IMR-90 (cell line): ENCODE data around the gene MRPL58. TPM values are rescaled to one million over a fixed set of nuclear protein-coding genes. Genes with fewer than 3 reads are reported as not detected.

ENCODE experiments used
- ATAC-seq: fragments of 200-7000 bp; cut with Tn5 transposase; 2 replicates; pipeline ENCODE4 v1.9.1; 2020; ENCODE audit warnings: low read depth, mild to moderate bottlenecking, moderate library complexity
- BruUV-seq: library from RNA; stranded (reverse); fragments of 400-500 nt; replicated peaks from 2 replicates; lab custom pipeline; 2021; lab: Mats Ljungman, UMichigan
- CTCF ChIA-PET: fragments of 300-600 bp; formaldehyde crosslinking; extraction: SDS; loops from one replicate; lab custom pipeline; 2021; ENCODE audit warnings: antibody characterized with exemption; lab: Yijun Ruan, JAX
- POLR2A ChIA-PET: fragments of 300-600 bp; sonication (Branson Sonifier 250); formaldehyde crosslinking; loops from one replicate; lab custom pipeline; 2022; ENCODE audit warnings: antibody characterized with exemption; ENCODE audit not compliant: unreplicated experiment; lab: Charles Lee
- DNase-seq: peaks from one replicate; pipeline ENCODE4 v3.0.0; 2013
- H2AFZ ChIP-seq: replicated peaks from 2 replicates; pipeline ENCODE3; 2013; ENCODE audit warnings: low read length, mild to moderate bottlenecking; ENCODE audit not compliant: poor library complexity
- H2AK5ac ChIP-seq: 2 replicates; pipeline ENCODE4 v1.6.1; 2013; ENCODE audit warnings: low read depth, low read length, inconsistent platforms
- H2AK9ac ChIP-seq: replicated peaks from 2 replicates; pipeline ENCODE3; 2013; ENCODE audit warnings: mild to moderate bottlenecking, low read depth, low read length, moderate library complexity; ENCODE audit not compliant: poor library complexity
- H2BK120ac ChIP-seq: 2 replicates; pipeline ENCODE4 v1.6.1; 2013; ENCODE audit warnings: low read depth, low read length, inconsistent platforms
- H2BK15ac ChIP-seq: 3 replicates; pipeline ENCODE4 v1.6.1; 2013; ENCODE audit warnings: low read depth, low read length, inconsistent platforms
- H2BK20ac ChIP-seq: 2 replicates; pipeline ENCODE4 v1.6.1; 2013; ENCODE audit warnings: low read depth, mild to moderate bottlenecking, inconsistent platforms, low read length, moderate library complexity
- H2BK5ac ChIP-seq: 2 replicates; pipeline ENCODE4 v1.6.1; 2013; ENCODE audit warnings: mild to moderate bottlenecking, low read depth, low read length, inconsistent platforms; ENCODE audit not compliant: poor library complexity, severe bottlenecking
- H3K14ac ChIP-seq: replicated peaks from 2 replicates; pipeline ENCODE4 v1.6.1; 2013; ENCODE audit warnings: low read depth, low read length, inconsistent platforms
- H3K18ac ChIP-seq: 2 replicates; pipeline ENCODE4 v1.6.1; 2013; ENCODE audit warnings: low read depth, low read length, control low read depth
- H3K23ac ChIP-seq: 2 replicates; pipeline ENCODE4 v1.6.1; 2013; ENCODE audit warnings: low read depth, low read length, inconsistent platforms
- H3K27ac ChIP-seq: 2 replicates; pipeline ENCODE4 v1.5.1; 2013; ENCODE audit warnings: mild to moderate bottlenecking, control low read depth, low read length; ENCODE audit not compliant: insufficient read depth
- H3K27me3 ChIP-seq: 2 replicates; pipeline ENCODE4 v1.6.1; 2013; ENCODE audit warnings: low read length; ENCODE audit not compliant: control insufficient read depth, insufficient read depth
- H3K36me3 ChIP-seq: 2 replicates; pipeline ENCODE4 v1.6.1; 2013; ENCODE audit warnings: low read length, mixed read lengths; ENCODE audit not compliant: control insufficient read depth, insufficient read depth
- H3K4ac ChIP-seq: 2 replicates; pipeline ENCODE4 v1.6.1; 2013; ENCODE audit warnings: low read depth, low read length, inconsistent platforms
- H3K4me1 ChIP-seq: 2 replicates; pipeline ENCODE4 v1.6.1; 2013; ENCODE audit warnings: low read length, mixed read lengths; ENCODE audit not compliant: control insufficient read depth, insufficient read depth
- H3K4me2 ChIP-seq: 2 replicates; pipeline ENCODE4 v1.6.1; 2013; ENCODE audit warnings: low read depth, mild to moderate bottlenecking, control low read depth, low read length, moderate library complexity
- H3K4me3 ChIP-seq: 2 replicates; pipeline ENCODE4 v1.5.1; 2013; ENCODE audit warnings: low read depth, mild to moderate bottlenecking, control low read depth, low read length, moderate library complexity; ENCODE audit not compliant: insufficient read depth
- H3K56ac ChIP-seq: 2 replicates; pipeline ENCODE4 v1.6.1; 2013; ENCODE audit warnings: low read length, inconsistent platforms; ENCODE audit not compliant: insufficient read depth; ENCODE audit errors: extremely low read depth
- H3K79me1 ChIP-seq, 2 experiments: 2 replicates each; pipeline ENCODE4 v1.6.1; 2013; ENCODE audit warnings: low read length in 2 of 2, inconsistent platforms in 1 of 2, low read depth in 1 of 2
- H3K9ac ChIP-seq: 2 replicates; pipeline ENCODE4 v1.6.1; 2013; ENCODE audit warnings: low read depth, low read length, control low read depth
- H3K9me1 ChIP-seq: 2 replicates; pipeline ENCODE4 v1.6.1; 2013; ENCODE audit warnings: low read length, inconsistent platforms; ENCODE audit not compliant: insufficient read depth
- H3K9me3 ChIP-seq: 2 replicates; pipeline ENCODE4 v1.6.1; 2013; ENCODE audit warnings: low read length; ENCODE audit not compliant: control insufficient read depth, insufficient read depth
- H4K20me1 ChIP-seq: 2 replicates; pipeline ENCODE4 v1.6.1; 2013; ENCODE audit warnings: low read length, inconsistent platforms; ENCODE audit not compliant: insufficient read depth
- H4K5ac ChIP-seq: 2 replicates; pipeline ENCODE4 v1.6.1; 2013; ENCODE audit warnings: mild to moderate bottlenecking, low read depth, low read length, control low read depth
- H4K8ac ChIP-seq, 2 experiments: 2 replicates each; pipeline ENCODE4 v1.6.1; 2013; ENCODE audit warnings: low read depth in 2 of 2, low read length in 2 of 2, control low read depth in 1 of 2, inconsistent platforms in 1 of 2
- H4K91ac ChIP-seq: 2 replicates; pipeline ENCODE4 v1.6.1; 2013; ENCODE audit warnings: low read depth, low read length, inconsistent platforms; ENCODE audit not compliant: insufficient read depth
- BHLHE40 ChIP-seq: fragments of 150-350 bp; IDR thresholded peaks from 2 replicates; pipeline ENCODE4 v1.6.1; 2016; ENCODE audit warnings: mild to moderate bottlenecking, low read depth, low read length
- CHD1 ChIP-seq: IDR thresholded peaks from 2 replicates; pipeline ENCODE4 v1.6.1; 2012; ENCODE audit warnings: low read depth, low read length, improper control_type of control experiment
- CTCF ChIP-seq: conservative IDR thresholded peaks from 2 replicates; pipeline ENCODE4 v1.5.1; 2012; ENCODE audit warnings: mild to moderate bottlenecking, low read depth, low read length, improper control_type of control experiment
- ELK1 ChIP-seq: fragments of 150-350 bp; IDR thresholded peaks from 2 replicates; pipeline ENCODE4 v1.6.1; 2016; ENCODE audit warnings: low read depth, mild to moderate bottlenecking, low read length, moderate library complexity, borderline replicate concordance
- FOS ChIP-seq: fragments of 150-350 bp; IDR thresholded peaks from 2 replicates; pipeline ENCODE4 v1.6.1; 2016; ENCODE audit warnings: low read depth, low read length
- MAFK ChIP-seq: IDR thresholded peaks from 2 replicates; pipeline ENCODE4 v1.6.1; 2012; ENCODE audit warnings: low read depth, low read length, improper control_type of control experiment
- MAZ ChIP-seq: IDR thresholded peaks from 2 replicates; pipeline ENCODE4 v1.6.1; 2012; ENCODE audit warnings: low read depth, mild to moderate bottlenecking, low read length, improper control_type of control experiment, moderate library complexity, borderline replicate concordance
- MXI1 ChIP-seq: IDR thresholded peaks from 2 replicates; pipeline ENCODE4 v1.6.1; 2012; ENCODE audit warnings: low read depth, mild to moderate bottlenecking, low read length, moderate library complexity, borderline replicate concordance
- NFE2L2 ChIP-seq: fragments of 150-350 bp; IDR thresholded peaks from 2 replicates; pipeline ENCODE4 v1.6.1; 2016; ENCODE audit warnings: low read depth, mild to moderate bottlenecking, low read length
- RAD21 ChIP-seq: IDR thresholded peaks from 2 replicates; pipeline ENCODE4 v1.6.1; 2012; ENCODE audit warnings: low read length, improper control_type of control experiment
- RCOR1 ChIP-seq: IDR thresholded peaks from 2 replicates; pipeline ENCODE4 v1.6.1; 2012; ENCODE audit warnings: mild to moderate bottlenecking, low read length, improper control_type of control experiment; ENCODE audit not compliant: insufficient replicate concordance
- RFX5 ChIP-seq: IDR thresholded peaks from 2 replicates; pipeline ENCODE4 v1.8.0; 2012; ENCODE audit warnings: low read depth, mild to moderate bottlenecking, low read length, moderate library complexity
- SMC3 ChIP-seq: fragments of 150-350 bp; IDR thresholded peaks from 2 replicates; pipeline ENCODE4 v1.6.1; 2016; ENCODE audit warnings: low read depth, mild to moderate bottlenecking, antibody characterized with exemption, low read length, moderate library complexity
- USF2 ChIP-seq: fragments of 150-350 bp; IDR thresholded peaks from 2 replicates; pipeline ENCODE4 v1.6.1; 2017; ENCODE audit warnings: mild to moderate bottlenecking, antibody characterized with exemption, low read length, low read depth
- WGBS, 2 experiments: methylation state at CpG; one replicate each; pipeline versions ENCODE4 v1.1.5 to v1.1.7; 2013; ENCODE audit warnings: missing lambda C conversion rate in 2 of 2; ENCODE audit not compliant: insufficient read length in 1 of 2; ENCODE audit errors: extremely low coverage in 2 of 2; 5-methylcytosine and 5-hydroxymethylcytosine counted together
- dilution Hi-C: fragments of 300-500 bp; cut with HindIII; formaldehyde crosslinking; loops from one replicate; pipeline ENCODE4 v1.14.3; 2018; ENCODE audit warnings: low sequenced_read_pairs; ENCODE audit not compliant: unreplicated experiment
- in situ Hi-C: fragments of 300-500 bp; cut with MboI; formaldehyde crosslinking; loops from 3 replicates; pipeline ENCODE4 v1.14.3; 2019; ENCODE audit warnings: low sequenced_read_pairs, inconsistent platforms, mixed read lengths
- intact Hi-C: fragments of 100-400 bp; cut with micrococcal nuclease; formaldehyde crosslinking; loops from 2 replicates; pipeline ENCODE4 v1.10.0; 2022
- polyA plus RNA-seq, 3 experiments: library from polyadenylated mRNA; depleted of rRNA; stranded (reverse); fragments of >200 nt; gene quantifications; 2 replicates each; pipeline ENCODE4 v1.2.3, GENCODE V29; 2012; ENCODE audit warnings: low replicate concordance in 1 of 3
- total RNA-seq: library from RNA; depleted of rRNA; stranded (reverse); fragments of >200 nt; gene quantifications from 2 replicates; pipeline ENCODE4 v1.2.3, GENCODE V29; 2012

The MRPL58 gene
- total and polyA plus RNA-seq, 2 of the 4 experiments (the other 2 are of a cell fraction): 42.5 to 53.0 TPM

GRCh38 chr17:75003957-75004355, 8.5 kb upstream of the MRPL58 start:
- Histone ChIP-seq H2BK15ac (no peak overlapping the region), H3K27ac (no peak overlapping the region), H3K4me2 (no peak overlapping the region), H2AK5ac (no peak overlapping the region), H2BK20ac (no peak overlapping the region), H2BK120ac (no peak overlapping the region), H3K9me3 (no peaks in the 10 kb centered on the region), H3K36me3 (peaks cover 42% of the 10 kb centered on the region), H3K4ac (no peak overlapping the region), H3K79me1 (peaks cover 6 to 8% of the 10 kb centered on the region in 2 experiments; a peak in 3 of 4 replicates), H4K5ac (no peak overlapping the region), H2AK9ac (no peak overlapping the region), H3K27me3 (no peaks in the 10 kb centered on the region), H3K9ac (no peak overlapping the region), H3K4me3 (no peak overlapping the region), H4K20me1 (no peaks in the 10 kb centered on the region; the same call in 1 of the 2 replicates), H3K18ac (no peak overlapping the region), H3K4me1 (no peaks in the 10 kb centered on the region), H3K14ac (no peak overlapping the region), H4K91ac (no peak overlapping the region), H2BK5ac (no peak overlapping the region), H3K9me1 (no peaks in the 10 kb centered on the region), H2AFZ (no peak overlapping the region), H3K23ac (no peak overlapping the region), H3K56ac (no peak overlapping the region), H4K8ac (no peak overlapping the region)
- ChIA-PET POLR2A (no interaction called here), CTCF (no interaction called here)
- intact Hi-C loops (no loop called here), dilution Hi-C loops (no loop called here), in situ Hi-C loops (no loop called here)
- 98% methylated on average over 15 of the region's 19 CpGs; no CpG with 5 or more reads in 1 of the 2 experiments for WGBS, 2 experiments
- DNase-seq: no peak
- ATAC-seq: no peak
- no TSS peak for BruUV-seq
- TF ChIP-seq RCOR1: no peak
- no peak for TF ChIP-seq MAFK
- TF ChIP-seq RAD21: no peak
- TF ChIP-seq MXI1: no peak
- TF ChIP-seq ELK1: no peak
- no peak for TF ChIP-seq MAZ
- TF ChIP-seq NFE2L2: no peak
- no peak for TF ChIP-seq CTCF
- TF ChIP-seq RFX5: no peak
- TF ChIP-seq FOS: no peak
- TF ChIP-seq SMC3: no peak
- no peak for TF ChIP-seq CHD1
- TF ChIP-seq USF2: no peak
- no peak for TF ChIP-seq BHLHE40
